RKO (cell line): ENCODE measurements around the gene AGPAT3.
A peak's percentile ranks its signal among the peaks of the same experiment; 100 is the strongest.

ENCODE experiments used
- DNase-seq: peaks from one replicate; pipeline ENCODE4 v3.0.0-alpha.2; 2016; ENCODE audit warnings: low spot score

Gene AGPAT3

DNA sequence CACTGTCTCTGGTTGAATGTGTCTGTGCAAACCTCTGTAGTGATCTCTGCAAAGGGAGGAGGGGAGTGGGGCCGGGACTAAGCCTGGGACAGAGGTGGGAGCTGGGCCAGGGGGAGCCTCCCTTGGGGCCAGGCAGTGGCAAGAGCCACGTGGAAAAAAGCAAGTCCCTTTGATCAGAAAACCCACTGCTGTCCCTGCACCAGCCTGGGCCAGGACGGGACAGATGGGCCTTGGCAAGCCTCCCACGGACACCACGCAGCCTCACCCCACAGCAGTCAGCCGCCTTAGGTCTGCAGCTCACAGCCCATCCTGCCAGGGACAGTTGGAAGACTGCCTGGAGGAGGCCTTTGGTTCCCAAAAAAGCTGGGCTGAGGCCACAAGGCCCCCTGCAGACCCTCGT lies 135.3 kb downstream of the AGPAT3 start:
- no peak for DNase-seq

DNA sequence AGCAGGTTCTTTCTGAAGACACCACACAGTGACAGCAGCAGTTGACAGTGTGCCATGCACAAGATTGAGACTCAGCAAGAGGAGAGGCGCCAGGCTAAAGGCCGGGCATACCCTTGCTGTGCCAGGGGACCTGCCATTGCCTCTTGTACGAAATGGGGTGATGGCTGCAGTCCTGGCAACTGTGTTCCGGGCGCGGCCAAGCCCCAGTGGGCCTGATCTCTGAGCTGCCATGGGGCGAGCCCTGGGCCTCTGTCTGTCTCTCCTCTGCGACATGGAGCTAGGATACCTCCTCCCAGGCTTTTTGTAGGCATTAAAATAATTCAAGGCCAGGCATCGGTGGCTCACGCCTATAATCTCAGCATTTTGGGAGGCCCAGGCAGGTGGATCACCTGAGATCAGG lies 137.5 kb downstream of the AGPAT3 start:
- DNase-seq = no peak

GRCh38 chr21:44003307-44003966 lies 138.4 kb downstream of the AGPAT3 start:
- DNase-seq = no peak

DNA sequence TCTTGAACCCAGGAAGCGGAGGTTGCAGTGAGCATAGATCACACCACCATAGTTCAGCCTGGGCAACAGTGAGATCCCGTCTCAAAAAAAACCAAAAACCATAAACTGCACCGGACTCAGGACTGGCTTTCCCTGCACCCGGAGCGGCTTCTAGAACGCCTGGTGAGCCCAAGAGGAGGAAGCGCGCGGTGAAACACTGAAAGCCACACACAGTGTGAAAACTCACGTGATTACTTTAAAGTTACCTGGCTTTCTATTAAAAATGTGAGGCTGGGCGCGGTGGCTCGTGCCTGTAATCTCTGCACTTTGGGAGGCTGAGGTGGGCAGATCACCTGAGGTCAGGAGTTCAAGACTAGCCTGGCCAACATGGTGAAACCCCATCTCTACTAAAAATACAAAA lies 140.0 kb downstream of the AGPAT3 start:
- DNase-seq = no peak

GRCh38 chr21:44005593-44005992 lies 140.6 kb downstream of the AGPAT3 start:
- DNase-seq = no peak

- DNase-seq = peak; percentile 33
These were observed 141.1 kb downstream of the AGPAT3 start for GRCh38 chr21:44006017-44006619.

- no peak for DNase-seq
These were observed 141.6 kb downstream of the AGPAT3 start for GRCh38 chr21:44006656-44007055.

- DNase-seq = no peak
These were observed 145.4 kb downstream of the AGPAT3 start for GRCh38 chr21:44010429-44010828.

DNA sequence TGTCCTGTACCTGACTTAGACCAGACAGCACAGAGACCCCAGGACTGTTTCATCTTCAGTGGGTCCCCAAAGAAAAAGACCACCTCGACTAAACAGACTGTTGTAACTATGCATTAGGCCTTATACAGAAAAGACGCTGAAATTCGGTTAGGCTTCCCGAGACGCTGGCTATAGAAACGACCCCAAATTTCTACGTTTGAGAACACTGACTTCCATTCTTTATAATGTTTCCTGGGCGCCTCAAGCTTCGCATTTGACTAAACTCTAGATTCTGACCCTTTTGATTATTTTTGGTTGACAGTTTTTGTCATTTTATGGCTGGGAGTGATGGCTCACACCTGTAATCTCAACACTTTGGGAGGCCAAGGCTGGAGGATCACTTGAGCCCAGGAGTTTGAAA lies 146.1 kb downstream of the AGPAT3 start:
- DNase-seq = no peak

- DNase-seq = peak; percentile 82
These were observed 146.8 kb downstream of the AGPAT3 start, which contains the start of gene TRAPPC10 for GRCh38 chr21:44011579-44012473. Gene TRAPPC10, plus strand, starts transcription at chr21:44012309. Its CDS starts 185 bp downstream, at chr21:44012494.

GRCh38 chr21:44012474-44013379 lies 147.7 kb downstream of the AGPAT3 start:
- DNase-seq = peak; percentile 77

DNA sequence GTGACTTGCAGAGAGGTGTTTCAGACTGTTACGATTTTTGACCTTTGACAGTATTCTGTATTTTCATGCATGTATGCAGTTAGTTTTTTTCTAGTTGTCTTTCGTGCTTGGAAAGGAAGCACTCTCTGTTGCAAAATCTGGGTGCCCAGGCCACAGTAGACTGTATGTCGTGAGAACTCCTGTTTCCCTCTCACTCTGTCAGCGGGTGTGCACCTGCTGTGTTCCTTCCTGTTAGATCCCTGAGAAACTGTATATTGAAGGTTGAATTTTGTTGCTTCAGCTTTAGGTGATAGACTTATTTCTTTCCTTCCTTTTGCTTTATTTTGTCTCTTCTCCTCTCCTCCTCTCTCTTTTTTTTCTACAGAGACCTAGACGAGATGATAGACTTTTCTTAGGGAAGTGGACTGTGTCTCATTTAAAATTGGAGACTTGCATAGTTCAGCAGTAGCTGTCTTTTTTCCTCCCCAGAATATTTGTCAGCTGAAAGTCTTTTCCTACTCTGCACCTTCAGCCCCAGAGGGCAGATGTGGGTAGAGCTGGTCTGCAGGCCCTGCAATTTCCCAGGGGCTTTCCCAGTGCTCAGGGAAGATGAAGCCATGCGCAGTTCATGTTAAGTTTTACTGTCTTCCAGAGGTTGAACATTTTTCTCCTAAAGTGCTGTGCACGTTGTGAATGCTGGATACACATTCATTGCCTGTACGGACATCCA lies 148.5 kb downstream of the AGPAT3 start:
- DNase-seq = peak; percentile 34

DNA sequence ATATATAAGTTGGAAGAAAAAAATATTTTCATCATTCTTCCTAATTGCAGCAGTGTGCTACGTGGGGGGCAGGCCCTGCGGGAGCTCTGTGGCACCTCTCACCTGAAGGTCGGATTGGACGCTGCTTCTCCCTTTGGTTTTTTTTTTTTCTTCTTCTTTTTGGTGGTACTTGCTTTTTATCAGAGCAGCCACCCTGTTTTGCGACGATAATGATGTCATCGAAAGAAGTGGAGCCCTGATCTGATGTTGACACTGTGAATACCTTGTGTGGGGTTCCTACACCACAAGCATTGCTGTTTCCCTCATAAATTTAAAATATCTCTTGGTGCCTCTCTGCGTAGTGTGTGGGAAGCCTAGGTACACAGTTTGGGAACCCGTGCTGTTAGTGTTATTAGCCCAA lies 152.6 kb downstream of the AGPAT3 start:
- no peak for DNase-seq

DNA sequence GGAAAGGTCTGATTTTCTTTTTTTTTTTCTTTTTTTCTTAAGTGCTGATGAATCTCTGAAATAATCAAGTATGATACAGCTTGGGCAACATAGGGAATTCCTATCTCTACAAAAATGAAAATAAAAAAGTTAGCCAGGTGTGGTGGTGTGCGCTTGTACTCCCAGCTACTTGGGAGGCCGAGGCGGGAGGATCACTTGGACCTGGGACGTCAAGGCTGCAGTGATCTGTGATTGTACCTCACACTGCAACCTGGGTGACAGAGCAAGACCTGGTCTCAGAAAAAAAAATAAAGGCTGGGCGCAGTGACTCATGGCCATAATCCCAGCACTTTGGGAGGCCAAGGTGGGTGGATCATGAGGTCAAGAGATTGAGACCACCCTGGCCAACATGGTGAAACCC lies 153.1 kb downstream of the AGPAT3 start:
- no peak for DNase-seq

- DNase-seq = no peak
These were observed 154.0 kb downstream of the AGPAT3 start for GRCh38 chr21:44018813-44019567.

DNA sequence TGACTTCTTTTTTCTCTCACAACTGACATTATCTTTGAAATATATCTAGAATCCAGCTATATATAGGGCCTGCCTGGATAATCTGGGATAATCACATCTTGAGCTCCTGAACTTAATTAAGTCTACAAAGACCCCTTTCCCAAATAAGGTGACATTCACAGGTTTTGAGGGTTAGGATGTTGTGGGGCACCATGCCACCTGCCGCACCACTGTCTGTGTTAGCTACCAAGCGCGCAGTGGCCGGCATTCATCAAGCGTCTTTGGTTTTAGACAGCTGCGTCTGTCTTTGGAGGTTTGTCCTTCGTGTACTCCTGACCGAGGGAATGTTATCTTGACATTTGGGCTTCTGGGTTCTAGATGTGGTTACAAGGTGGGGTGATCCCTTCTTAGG lies 154.5 kb downstream of the AGPAT3 start:
- no peak for DNase-seq

GRCh38 chr21:44020551-44020950 lies 155.5 kb downstream of the AGPAT3 start:
- DNase-seq = no peak

GRCh38 chr21:44021064-44021463 lies 156.0 kb downstream of the AGPAT3 start:
- no peak for DNase-seq

DNA sequence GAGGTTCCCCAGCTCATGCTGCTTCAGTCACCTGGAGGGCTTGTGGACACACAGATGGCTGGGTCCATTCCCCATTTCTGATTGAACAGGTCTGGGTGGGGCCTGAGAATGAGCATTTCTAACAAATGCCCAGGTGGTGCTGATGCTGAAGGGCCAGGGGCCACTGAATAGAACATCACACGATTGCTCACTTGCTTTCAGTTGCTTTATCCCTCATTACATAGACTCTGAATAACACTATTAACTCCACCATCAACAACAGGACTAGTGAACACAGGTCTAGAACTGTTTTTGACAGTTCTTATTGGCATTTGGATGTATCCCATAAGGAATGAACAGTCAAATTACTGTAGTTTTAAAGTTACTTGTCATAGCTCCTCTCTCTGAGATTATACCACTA lies 159.2 kb downstream of the AGPAT3 start:
- no peak for DNase-seq

DNA sequence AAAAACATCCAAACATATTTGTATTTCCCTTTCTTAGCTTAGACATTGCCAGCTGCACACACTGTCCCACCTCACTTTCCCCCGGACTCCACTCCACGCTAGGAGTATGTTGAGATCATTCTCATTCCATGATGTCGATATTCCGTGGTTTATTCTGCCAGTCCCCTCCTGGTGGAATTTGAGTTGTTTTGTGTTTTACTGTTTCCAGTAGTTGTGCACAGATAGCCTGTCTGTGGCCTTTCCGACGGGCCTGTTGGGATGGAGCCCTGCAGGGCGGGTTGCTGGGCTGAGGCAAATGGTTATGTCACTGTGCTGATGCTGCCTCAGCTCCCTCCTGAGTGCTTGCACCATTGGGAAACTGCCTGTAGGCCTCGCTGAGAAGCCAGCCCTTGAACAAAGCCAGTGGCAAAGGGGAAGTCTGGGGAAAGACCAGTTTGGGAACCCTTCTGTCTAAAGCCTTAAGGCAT lies 159.9 kb downstream of the AGPAT3 start:
- no peak for DNase-seq
